ENCODE measurements around the gene IGFBPL1.

IGFBPL1 gene

DNA sequence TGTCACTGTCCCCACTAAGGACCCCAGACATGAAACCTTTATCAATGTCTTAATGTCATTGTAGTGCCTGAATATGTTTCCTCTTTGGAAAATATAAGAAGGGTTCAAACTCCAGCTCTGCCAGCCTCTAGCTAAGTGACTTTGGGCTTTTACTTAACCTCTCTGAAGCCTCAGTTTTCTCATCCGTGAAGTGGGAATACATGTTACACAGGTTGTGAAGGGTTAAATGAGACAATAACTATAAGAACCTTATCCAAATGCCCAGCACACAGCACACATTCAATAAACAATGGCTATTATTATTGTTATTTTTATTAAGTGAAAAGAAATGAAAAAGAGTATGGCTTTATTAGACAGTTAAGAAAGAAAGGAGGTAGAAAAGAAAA, 15.7 kb upstream of the IGFBPL1 start:
- no peak overlapping the region for H3K4me3 ChIP-seq (replicated peaks; ENCODE audit: low read depth, low read length)
- no peak for DNase-seq (ENCODE audit: low read depth)
- no peak for TF ChIP-seq CTCF (IDR thresholded peaks at IDR 0.05; ENCODE audit: low read length, missing control alignments)

GRCh38 chr9:38439291-38439915, 15.1 kb upstream of the IGFBPL1 start:
- no peak for DNase-seq (ENCODE audit: low read depth)
- H3K4me3 ChIP-seq (replicated peaks; ENCODE audit: low read depth, low read length), result no peak overlapping the region
- TF ChIP-seq CTCF (IDR thresholded peaks at IDR 0.05; ENCODE audit: low read length, missing control alignments), result no peak

DNA sequence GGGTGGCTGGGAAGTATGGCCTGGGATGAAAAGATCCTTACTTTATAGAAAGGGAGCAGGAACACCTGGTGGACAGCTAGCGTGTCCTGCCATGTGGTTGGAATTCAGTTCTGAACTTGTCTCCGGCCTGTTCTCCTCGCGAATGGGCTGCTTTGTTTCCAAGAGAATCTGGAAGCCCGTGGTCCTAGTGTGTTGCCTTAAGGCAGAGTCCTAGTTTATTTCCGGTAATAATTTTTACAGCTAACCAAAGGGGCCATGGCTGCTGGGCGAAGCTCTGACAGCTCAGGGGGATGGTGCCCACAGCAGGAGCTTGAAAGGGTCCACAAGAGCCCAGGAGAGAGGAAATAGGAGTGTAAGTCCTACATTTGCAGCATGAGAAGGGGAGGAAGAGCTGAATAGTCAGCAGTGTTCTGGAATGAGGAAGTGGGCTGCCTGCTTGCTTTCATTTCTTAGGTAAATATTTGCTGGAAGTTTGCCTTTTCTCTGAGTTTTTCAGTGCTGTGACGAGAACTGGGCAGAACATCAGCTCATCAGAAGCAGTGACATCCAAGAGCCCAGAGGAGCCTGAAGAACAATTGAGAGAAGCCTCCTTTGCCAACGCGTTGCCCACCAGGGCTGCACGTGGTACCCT, 13.1 kb upstream of the IGFBPL1 start:
- TF ChIP-seq CTCF (IDR thresholded peaks at IDR 0.05; ENCODE audit: low read length, missing control alignments), result no peak
- no peak overlapping the region for H3K4me3 ChIP-seq (replicated peaks; ENCODE audit: low read depth, low read length)
- DNase-seq (ENCODE audit: low read depth), result no peak

GRCh38 chr9:38436708-38437107, 12.5 kb upstream of the IGFBPL1 start:
- DNase-seq (ENCODE audit: low read depth), result no peak
- H3K4me3 ChIP-seq (replicated peaks; ENCODE audit: low read depth, low read length), result no peak overlapping the region
- no peak for TF ChIP-seq CTCF (IDR thresholded peaks at IDR 0.05; ENCODE audit: low read length, missing control alignments)

- DNase-seq (ENCODE audit: low read depth), result no peak
- H3K4me3 ChIP-seq (replicated peaks; ENCODE audit: low read depth, low read length), result no peak overlapping the region
- TF ChIP-seq CTCF (IDR thresholded peaks at IDR 0.05; ENCODE audit: low read length, missing control alignments), result no peak
These were observed 11.3 kb upstream of the IGFBPL1 start for GRCh38 chr9:38435521-38435920.

GRCh38 chr9:38434853-38435252, 10.6 kb upstream of the IGFBPL1 start:
- no peak overlapping the region for H3K4me3 ChIP-seq (replicated peaks; ENCODE audit: low read depth, low read length)
- no peak for TF ChIP-seq CTCF (IDR thresholded peaks at IDR 0.05; ENCODE audit: low read length, missing control alignments)
- no peak for DNase-seq (ENCODE audit: low read depth)

DNA sequence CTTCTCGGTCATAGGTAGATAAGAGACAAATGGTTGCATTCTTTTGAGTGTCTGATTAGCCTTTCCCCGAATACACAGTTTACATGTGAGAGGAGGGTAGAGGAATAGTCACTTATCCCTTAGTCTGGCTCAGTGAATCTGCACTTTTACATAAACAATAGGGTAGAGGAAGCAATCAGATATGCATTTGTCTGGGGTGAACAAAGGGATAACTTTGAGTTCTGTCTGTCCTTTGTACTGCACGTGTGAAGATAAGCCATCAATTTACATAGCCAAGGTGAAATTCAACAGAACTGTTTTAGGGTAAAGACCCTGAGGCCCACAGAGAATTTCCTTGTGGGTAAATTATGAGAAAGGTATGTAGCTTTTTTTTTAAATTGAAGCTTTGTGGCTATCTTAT, 10.1 kb upstream of the IGFBPL1 start:
- H3K4me3 ChIP-seq (replicated peaks; ENCODE audit: low read depth, low read length), result no peak overlapping the region
- no peak for TF ChIP-seq CTCF (IDR thresholded peaks at IDR 0.05; ENCODE audit: low read length, missing control alignments)
- no peak for DNase-seq (ENCODE audit: low read depth)

Measured in fibroblast of pulmonary artery (primary cell).